Activated T-helper 1 cell treated with anti-CD3 and anti-CD28 coated beads, Interleukin-12 subunit alpha, Interleukin-12 subunit beta, Interleukin-2, Interleukin-4 antibody, amounts not matched to agents 30 ng/mL and 10 ng/mL and 1 ng/mL, durations not matched to agents 14 hours and 24 hours and 36 hours (primary cell): ENCODE measurements around the gene CLIC4. TPM values are rescaled to one million over a fixed set of nuclear protein-coding genes. Genes with fewer than 3 reads are reported as not detected.
A peak's percentile ranks its signal among the peaks of the same experiment; 100 is the strongest.
"Not testable (repeated sequence)": the region's sequence is repeated elsewhere in the genome, so short reads cannot be mapped to it uniquely, and the experiment has no call there.

ENCODE experiments used
- DNase-seq: peaks from one replicate; pipeline ENCODE4 v3.0.0; 2021; ENCODE audit warnings: low spot score
- H3K27ac Mint-ChIP-seq: one replicate; pipeline ENCODE4 v1.8.0; 2021; ENCODE audit warnings: mild to moderate bottlenecking, mixed read lengths
- H3K27me3 Mint-ChIP-seq: one replicate; pipeline ENCODE4 v1.8.0; 2022; ENCODE audit warnings: mild to moderate bottlenecking, moderate library complexity, mixed read lengths; ENCODE audit not compliant: insufficient read depth
- H3K36me3 Mint-ChIP-seq: one replicate; pipeline ENCODE4 v1.8.0; 2021; ENCODE audit warnings: low read depth, mixed read lengths
- H3K4me1 Mint-ChIP-seq: one replicate; pipeline ENCODE4 v1.8.0; 2021; ENCODE audit warnings: low read depth, mixed read lengths
- H3K4me3 Mint-ChIP-seq: one replicate; pipeline ENCODE4 v1.8.0; 2021; ENCODE audit warnings: mild to moderate bottlenecking, moderate library complexity, mixed read lengths
- H3K9me3 Mint-ChIP-seq: one replicate; pipeline ENCODE4 v1.8.0; 2021; ENCODE audit warnings: mixed read lengths
- intact Hi-C: fragments of 100-400 bp; cut with micrococcal nuclease; formaldehyde crosslinking; loops from one replicate; pipeline ENCODE4 v1.15.1; 2024
- total RNA-seq: library from RNA; stranded (reverse); gene quantifications from 2 replicates; pipeline ENCODE4 v1.2.3, GENCODE V29; 2022

The CLIC4 gene
- total RNA-seq, 1 donor from 2014 or later, result 16.8 TPM

GRCh38 chr1:24796524-24796923 lies 51.3 kb downstream of the CLIC4 start:
- intact Hi-C loops, result no loop called here
- no peak for DNase-seq
- Mint-ChIP-seq H3K27me3 (peaks cover 2% of the 10 kb centered on the region), H3K4me1 (no peaks in the 10 kb centered on the region), H3K27ac (no peak overlapping the region), H3K36me3 (peaks cover 5% of the 10 kb centered on the region), H3K9me3 (peaks cover 5% of the 10 kb centered on the region), H3K4me3 (no peak overlapping the region)

GRCh38 chr1:24799242-24799641 lies 54.0 kb downstream of the CLIC4 start:
- H3K27me3 Mint-ChIP-seq, H3K36me3 Mint-ChIP-seq, DNase-seq, H3K4me3 Mint-ChIP-seq, H3K9me3 Mint-ChIP-seq, intact Hi-C loops, H3K27ac Mint-ChIP-seq: not testable (repeated sequence)
- peaks cover 15% of the 10 kb centered on the region for H3K4me1 Mint-ChIP-seq

- Mint-ChIP-seq H3K4me3 (no peak overlapping the region), H3K27me3 (no peaks in the 10 kb centered on the region), H3K9me3 (peaks cover 5% of the 10 kb centered on the region), H3K27ac (no peak overlapping the region), H3K4me1 (peaks cover 15% of the 10 kb centered on the region), H3K36me3 (peaks cover 6% of the 10 kb centered on the region)
- no peak for DNase-seq
- intact Hi-C loops, result no loop called here
These were observed 55.9 kb downstream of the CLIC4 start for GRCh38 chr1:24801176-24801575.

- H3K9me3 Mint-ChIP-seq, result peaks cover 3% of the 10 kb centered on the region
- H3K36me3 Mint-ChIP-seq, result peaks cover 8% of the 10 kb centered on the region
- intact Hi-C loops, result no loop called here
- no peak overlapping the region for H3K27ac Mint-ChIP-seq
- peaks cover 15% of the 10 kb centered on the region for H3K4me1 Mint-ChIP-seq
- H3K4me3 Mint-ChIP-seq, result no peak overlapping the region
- DNase-seq, result no peak
- H3K27me3 Mint-ChIP-seq, result no peaks in the 10 kb centered on the region
These were observed 58.0 kb downstream of the CLIC4 start for GRCh38 chr1:24803220-24803619.

GRCh38 chr1:24803987-24804530 lies 58.8 kb downstream of the CLIC4 start:
- Mint-ChIP-seq H3K4me3 (no peak overlapping the region), H3K4me1 (peaks cover 15% of the 10 kb centered on the region), H3K36me3 (peaks cover 4% of the 10 kb centered on the region), H3K27me3 (no peaks in the 10 kb centered on the region), H3K27ac (peak overlapping the region; percentile 29), H3K9me3 (no peaks in the 10 kb centered on the region)
- intact Hi-C loops, result no loop called here
- no peak for DNase-seq

- no peaks in the 10 kb centered on the region for H3K27me3 Mint-ChIP-seq
- intact Hi-C loops, result no loop called here
- no peak overlapping the region for H3K27ac Mint-ChIP-seq
- peaks cover 15% of the 10 kb centered on the region for H3K4me1 Mint-ChIP-seq
- H3K9me3 Mint-ChIP-seq, result no peaks in the 10 kb centered on the region
- H3K4me3 Mint-ChIP-seq, result no peak overlapping the region
- peaks cover 4% of the 10 kb centered on the region for H3K36me3 Mint-ChIP-seq
- DNase-seq, result no peak
These were observed 60.5 kb downstream of the CLIC4 start for GRCh38 chr1:24805534-24806301.

- H3K27me3 Mint-ChIP-seq, result no peaks in the 10 kb centered on the region
- no peak overlapping the region for H3K4me3 Mint-ChIP-seq
- H3K9me3 Mint-ChIP-seq, result no peaks in the 10 kb centered on the region
- intact Hi-C loops, result no loop called here
- peaks cover 15% of the 10 kb centered on the region for H3K4me1 Mint-ChIP-seq
- peaks cover 4% of the 10 kb centered on the region for H3K36me3 Mint-ChIP-seq
- no peak for DNase-seq
- no peak overlapping the region for H3K27ac Mint-ChIP-seq
These were observed 61.3 kb downstream of the CLIC4 start for GRCh38 chr1:24806588-24806987.

GRCh38 chr1:24811494-24811893 lies 66.2 kb downstream of the CLIC4 start:
- intact Hi-C loops, H3K9me3 Mint-ChIP-seq, H3K4me3 Mint-ChIP-seq, DNase-seq, H3K36me3 Mint-ChIP-seq, H3K27ac Mint-ChIP-seq, H3K4me1 Mint-ChIP-seq, H3K27me3 Mint-ChIP-seq: not testable (repeated sequence)

- intact Hi-C loops, H3K27me3 Mint-ChIP-seq, H3K27ac Mint-ChIP-seq, H3K4me3 Mint-ChIP-seq, DNase-seq, H3K4me1 Mint-ChIP-seq, H3K9me3 Mint-ChIP-seq, H3K36me3 Mint-ChIP-seq: not testable (repeated sequence)
These were observed 75.0 kb downstream of the CLIC4 start for GRCh38 chr1:24820221-24820620.

- intact Hi-C loops, result no loop called here
- no peak for DNase-seq
- no peaks in the 10 kb centered on the region for H3K4me1 Mint-ChIP-seq
These were observed 77.6 kb downstream of the CLIC4 start for GRCh38 chr1:24822887-24823286.

GRCh38 chr1:24823486-24823885 lies 78.2 kb downstream of the CLIC4 start:
- H3K27ac Mint-ChIP-seq, result not testable (repeated sequence)

More at GRCh38 chr1:24822887-24823286, 77.6 kb downstream of the CLIC4 start:
- Mint-ChIP-seq H3K27me3 (peaks cover 4% of the 10 kb centered on the region), H3K27ac (no peak overlapping the region), H3K36me3 (peaks cover 5% of the 10 kb centered on the region), H3K4me3 (no peak overlapping the region), H3K9me3 (no peaks in the 10 kb centered on the region)

GRCh38 chr1:24825174-24825573 lies 79.9 kb downstream of the CLIC4 start:
- Mint-ChIP-seq H3K27me3 (peaks cover 4% of the 10 kb centered on the region), H3K27ac (no peak overlapping the region), H3K36me3 (peaks cover 4% of the 10 kb centered on the region), H3K4me1 (no peaks in the 10 kb centered on the region), H3K4me3 (no peak overlapping the region), H3K9me3 (no peaks in the 10 kb centered on the region)
- DNase-seq, result no peak
- intact Hi-C loops, result no loop called here

More at GRCh38 chr1:24823486-24823885, 78.2 kb downstream of the CLIC4 start:
- intact Hi-C loops, H3K27me3 Mint-ChIP-seq, DNase-seq, H3K4me3 Mint-ChIP-seq, H3K4me1 Mint-ChIP-seq, H3K36me3 Mint-ChIP-seq, H3K9me3 Mint-ChIP-seq: not testable (repeated sequence)

- no peaks in the 10 kb centered on the region for H3K9me3 Mint-ChIP-seq
- intact Hi-C loops, result no loop called here
- H3K4me3 Mint-ChIP-seq, result no peak overlapping the region
- DNase-seq, result no peak
- H3K27me3 Mint-ChIP-seq, result peaks cover 4% of the 10 kb centered on the region
- no peaks in the 10 kb centered on the region for H3K4me1 Mint-ChIP-seq
- H3K36me3 Mint-ChIP-seq, result peaks cover 4% of the 10 kb centered on the region
- no peak overlapping the region for H3K27ac Mint-ChIP-seq
These were observed 81.3 kb downstream of the CLIC4 start for GRCh38 chr1:24826510-24826909.
